ENCODE data around the gene ABCA2.

ABCA2 gene

DNA sequence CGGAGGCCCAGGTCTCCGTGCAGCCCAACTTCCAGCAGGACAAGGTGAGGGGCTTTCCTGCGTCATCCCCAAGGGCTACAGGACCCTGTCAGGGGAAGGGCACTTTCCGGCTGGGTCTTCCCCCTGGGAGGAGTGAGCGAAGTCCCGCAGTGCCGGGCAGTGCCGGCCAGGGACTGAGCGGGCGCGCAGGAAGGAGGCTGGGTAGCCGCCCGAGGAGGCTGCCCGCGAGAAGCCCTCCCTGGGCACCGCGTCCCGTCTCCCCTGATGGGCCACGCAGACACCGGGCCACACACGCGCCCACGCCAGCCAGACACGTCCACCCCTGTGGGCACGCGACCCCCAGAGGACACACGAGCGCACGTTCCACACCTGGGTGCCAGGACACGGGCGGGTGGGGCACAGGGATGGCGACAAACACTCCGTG, 50.4 kb downstream of the ABCA2 start:
- H3K27ac ChIP-seq (ENCODE audit: low read depth, low read length) = no peak overlapping the region
- no peaks in the 10 kb centered on the region for H3K79me2 ChIP-seq (ENCODE audit: control insufficient read depth, insufficient read depth, low read length, poor library complexity)
- H3K4me3 ChIP-seq (ENCODE audit: low read depth, low read length) = peak overlapping the region; percentile 46
- H3K4me2 ChIP-seq (ENCODE audit: low read length) = peak overlapping the region; percentile 58
- peaks cover under 1% of the 10 kb centered on the region for H3K79me1 ChIP-seq (ENCODE audit: low read length)
- H3K4ac ChIP-seq (ENCODE audit: low read depth, low read length) = no peak overlapping the region
- no peak overlapping the region for H3K18ac ChIP-seq (ENCODE audit: low read length)
- H3K9ac ChIP-seq (ENCODE audit: low read length) = no peak overlapping the region
- no peak for DNase-seq
- peaks cover 2% of the 10 kb centered on the region for H3K9me3 ChIP-seq (ENCODE audit: insufficient read depth, low read depth, low read length)
- no peak overlapping the region for H3K14ac ChIP-seq (ENCODE audit: low read length)
- no peak overlapping the region for H4K91ac ChIP-seq (ENCODE audit: low read depth, low read length)
- no peak overlapping the region for H4K12ac ChIP-seq (ENCODE audit: low read depth, low read length)
- no peaks in the 10 kb centered on the region for H3K36me3 ChIP-seq (ENCODE audit: control insufficient read depth in 1 of 2, insufficient read depth in 2 of 2, low read length in 2 of 2)
- H3K23ac ChIP-seq (ENCODE audit: low read length) = no peak overlapping the region
- no CpG with 5 or more reads among the region's 33 CpGs for WGBS (ENCODE audit: extremely low coverage, insufficient coverage, insufficient read length)
- no peak overlapping the region for H2BK12ac ChIP-seq (ENCODE audit: low read length)
- peak overlapping the region; percentile 21 for H4K8ac ChIP-seq (ENCODE audit: low read depth, low read length)
- no peak overlapping the region for H2BK5ac ChIP-seq (ENCODE audit: low read depth, low read length, poor library complexity)
- H2AFZ ChIP-seq (ENCODE audit: insufficient read depth, low read length, poor library complexity) = no peak overlapping the region
- no peak overlapping the region for H2BK120ac ChIP-seq (ENCODE audit: insufficient read depth, low read length, poor library complexity)
- no peaks in the 10 kb centered on the region for H3K27me3 ChIP-seq (ENCODE audit: insufficient read depth, low read length)
- no peak overlapping the region for H2AK5ac ChIP-seq (ENCODE audit: low read length)
- peaks cover 0 to 2% of the 10 kb centered on the region in 2 experiments for H3K4me1 ChIP-seq (ENCODE audit: control insufficient read depth in 1 of 2, insufficient read depth in 2 of 2, low read length in 2 of 2)

DNA sequence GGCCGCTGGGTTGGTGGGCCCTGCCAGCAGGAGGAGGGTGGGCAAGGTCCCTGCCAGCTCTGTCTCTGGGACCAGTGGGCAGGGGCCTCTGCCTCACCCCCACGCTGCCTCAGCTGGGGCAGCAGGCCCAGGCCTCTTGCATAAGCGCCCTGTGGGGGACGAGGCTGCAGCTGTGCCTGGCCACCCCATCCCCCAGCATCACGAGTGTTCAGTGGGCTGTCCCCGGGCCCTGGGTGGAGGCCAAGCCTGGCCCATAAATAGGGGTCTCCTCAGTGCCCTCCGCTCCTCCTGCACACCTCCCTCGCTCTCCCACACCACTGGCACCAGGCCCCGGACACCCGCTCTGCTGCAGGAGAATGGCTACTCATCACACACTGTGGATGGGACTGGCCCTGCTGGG, 50.8 kb downstream of the ABCA2 start, which contains the start of gene PTGDS:
PTGDS (plus strand) TSS at position 282 of the 400 bp plus-strand sequence; CDS start at position 357, 75 bp downstream.
- no peaks in the 10 kb centered on the region for H3K36me3 ChIP-seq (ENCODE audit: control insufficient read depth in 1 of 2, insufficient read depth in 2 of 2, low read length in 2 of 2)

DNA sequence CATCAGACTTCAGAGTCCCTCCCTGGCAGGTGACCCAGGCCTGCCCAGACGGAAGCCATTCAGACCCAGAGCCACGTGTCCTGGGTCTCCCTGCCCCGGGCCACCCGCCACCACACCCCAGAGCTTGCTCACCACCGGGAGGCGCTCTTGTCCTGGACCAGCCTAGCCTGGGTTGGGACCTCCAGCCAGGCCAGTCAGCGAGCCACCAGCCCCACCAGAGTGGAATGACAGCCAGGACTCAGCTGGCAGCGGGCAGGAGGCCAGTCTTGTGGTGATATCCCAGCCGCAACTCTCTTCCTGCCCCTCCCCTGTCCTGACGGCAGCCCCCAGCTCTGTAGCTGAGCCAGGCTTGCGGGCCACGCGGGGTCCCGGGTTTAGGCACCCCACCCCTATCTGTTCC, 52.4 kb downstream of the ABCA2 start:
- Histone ChIP-seq H4K91ac (ENCODE audit: low read depth, low read length) (no peak overlapping the region), H2BK12ac (ENCODE audit: low read length) (no peak overlapping the region), H2BK5ac (ENCODE audit: low read depth, low read length, poor library complexity) (no peak overlapping the region), H4K12ac (ENCODE audit: low read depth, low read length) (no peak overlapping the region), H3K79me2 (ENCODE audit: control insufficient read depth, insufficient read depth, low read length, poor library complexity) (no peaks in the 10 kb centered on the region), H4K8ac (ENCODE audit: low read depth, low read length) (no peak overlapping the region), H3K27ac (ENCODE audit: low read depth, low read length) (no peak overlapping the region), H3K18ac (ENCODE audit: low read length) (no peak overlapping the region), H3K23ac (ENCODE audit: low read length) (no peak overlapping the region), H3K4ac (ENCODE audit: low read depth, low read length) (no peak overlapping the region), H2BK120ac (ENCODE audit: insufficient read depth, low read length, poor library complexity) (no peak overlapping the region), H3K4me3 (ENCODE audit: low read depth, low read length) (no peak overlapping the region), H2AFZ (ENCODE audit: insufficient read depth, low read length, poor library complexity) (no peak overlapping the region), H3K36me3 (ENCODE audit: control insufficient read depth in 1 of 2, insufficient read depth in 2 of 2, low read length in 2 of 2) (no peaks in the 10 kb centered on the region), H3K9me3 (ENCODE audit: insufficient read depth, low read depth, low read length) (peaks cover 2% of the 10 kb centered on the region), H3K79me1 (ENCODE audit: low read length) (peaks cover 9% of the 10 kb centered on the region), H3K4me1 (ENCODE audit: control insufficient read depth in 1 of 2, insufficient read depth in 2 of 2, low read length in 2 of 2) (peaks cover 0 to 2% of the 10 kb centered on the region in 2 experiments), H2AK5ac (ENCODE audit: low read length) (no peak overlapping the region), H3K14ac (ENCODE audit: low read length) (no peak overlapping the region), H3K4me2 (ENCODE audit: low read length) (no peak overlapping the region), H3K9ac (ENCODE audit: low read length) (no peak overlapping the region), H3K27me3 (ENCODE audit: insufficient read depth, low read length) (no peaks in the 10 kb centered on the region)
- DNase-seq = no peak
- WGBS (ENCODE audit: extremely low coverage, insufficient coverage, insufficient read length) = no CpG with 5 or more reads among the region's 14 CpGs

More for the DNA sequence above, 50.8 kb downstream of the ABCA2 start, which contains the start of gene PTGDS:
- H3K27me3 ChIP-seq (ENCODE audit: insufficient read depth, low read length) = no peaks in the 10 kb centered on the region
- H3K23ac ChIP-seq (ENCODE audit: low read length) = no peak within 1 kb of the TSS
- whole genome bisulfite sequencing (ENCODE audit: extremely low coverage, insufficient coverage, insufficient read length) = no CpG with 5 or more reads among the region's 10 CpGs
- H3K4me1 ChIP-seq (ENCODE audit: control insufficient read depth in 1 of 2, insufficient read depth in 2 of 2, low read length in 2 of 2) = peaks cover 0 to 2% of the 10 kb centered on the region in 2 experiments
- H3K79me1 ChIP-seq (ENCODE audit: low read length) = peaks cover 4% of the 10 kb centered on the region
- no peak within 1 kb of the TSS for H3K9ac ChIP-seq (ENCODE audit: low read length)
- no peaks in the 10 kb centered on the region for H3K79me2 ChIP-seq (ENCODE audit: control insufficient read depth, insufficient read depth, low read length, poor library complexity)
- H3K4me2 ChIP-seq (ENCODE audit: low read length) = peak within 1 kb of the TSS; percentile 58
- H3K9me3 ChIP-seq (ENCODE audit: insufficient read depth, low read depth, low read length) = peaks cover 2% of the 10 kb centered on the region
- peak within 1 kb of the TSS; percentile 23 for H2AFZ ChIP-seq (ENCODE audit: insufficient read depth, low read length, poor library complexity)
- H4K12ac ChIP-seq (ENCODE audit: low read depth, low read length) = no peak within 1 kb of the TSS
- H3K4me3 ChIP-seq (ENCODE audit: low read depth, low read length) = peak within 1 kb of the TSS; percentile 46
- H4K91ac ChIP-seq (ENCODE audit: low read depth, low read length) = no peak within 1 kb of the TSS
- no peak within 1 kb of the TSS for H2AK5ac ChIP-seq (ENCODE audit: low read length)
- no peak within 1 kb of the TSS for H3K14ac ChIP-seq (ENCODE audit: low read length)
- H4K8ac ChIP-seq (ENCODE audit: low read depth, low read length) = peak within 1 kb of the TSS; percentile 21
- H3K27ac ChIP-seq (ENCODE audit: low read depth, low read length) = no peak within 1 kb of the TSS
- H2BK120ac ChIP-seq (ENCODE audit: insufficient read depth, low read length, poor library complexity) = no peak within 1 kb of the TSS
- no peak for DNase-seq
- H2BK12ac ChIP-seq (ENCODE audit: low read length) = no peak within 1 kb of the TSS
- no peak within 1 kb of the TSS for H3K18ac ChIP-seq (ENCODE audit: low read length)
- H3K4ac ChIP-seq (ENCODE audit: low read depth, low read length) = no peak within 1 kb of the TSS
- no peak within 1 kb of the TSS for H2BK5ac ChIP-seq (ENCODE audit: low read depth, low read length, poor library complexity)

DNA sequence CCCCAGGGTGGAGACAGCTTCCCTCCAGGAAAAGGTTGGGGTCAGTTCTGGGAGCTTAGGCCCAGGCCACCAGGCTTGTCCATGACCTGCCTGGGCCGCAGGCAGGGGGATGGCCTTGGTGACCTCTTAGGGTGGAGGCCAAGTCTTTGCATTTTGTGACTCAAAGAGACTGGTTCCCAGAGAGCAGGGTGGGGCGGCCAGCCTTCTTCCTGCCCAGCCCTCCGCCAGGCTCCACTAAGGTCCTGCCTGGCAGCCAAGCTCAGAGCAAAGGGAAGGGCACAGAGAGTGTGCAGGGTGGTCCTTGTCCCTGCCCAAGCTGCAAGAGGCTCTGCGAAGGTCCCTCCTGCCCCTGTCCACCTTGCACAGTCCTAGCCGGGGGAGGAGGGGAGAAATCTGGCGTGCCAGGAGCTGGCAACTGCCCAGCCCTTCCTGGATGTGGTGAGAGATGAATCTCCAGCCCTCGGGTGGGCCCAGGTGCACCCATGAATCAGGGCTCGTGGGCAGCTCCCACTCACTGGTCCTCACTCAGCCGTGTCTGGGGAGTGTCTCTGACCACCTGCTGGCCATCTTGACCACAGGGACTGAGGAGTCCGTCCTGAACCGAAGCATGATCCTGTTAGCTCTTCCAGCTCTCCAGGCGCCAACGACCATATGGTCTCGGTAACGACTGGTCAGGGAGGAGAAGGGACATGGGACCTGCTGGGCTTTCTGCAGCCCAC, 53.1 kb downstream of the ABCA2 start:
- peaks cover 9% of the 10 kb centered on the region for H3K79me1 ChIP-seq (ENCODE audit: low read length)
- H4K8ac ChIP-seq (ENCODE audit: low read depth, low read length) = no peak overlapping the region
- no peak overlapping the region for H4K12ac ChIP-seq (ENCODE audit: low read depth, low read length)
- no peak overlapping the region for H2AK5ac ChIP-seq (ENCODE audit: low read length)
- H3K18ac ChIP-seq (ENCODE audit: low read length) = no peak overlapping the region
- DNase-seq = no peak
- H3K27me3 ChIP-seq (ENCODE audit: insufficient read depth, low read length) = no peaks in the 10 kb centered on the region
- H3K4me2 ChIP-seq (ENCODE audit: low read length) = no peak overlapping the region
- no peak overlapping the region for H3K23ac ChIP-seq (ENCODE audit: low read length)
- no peak overlapping the region for H2BK120ac ChIP-seq (ENCODE audit: insufficient read depth, low read length, poor library complexity)
- no peak overlapping the region for H2AFZ ChIP-seq (ENCODE audit: insufficient read depth, low read length, poor library complexity)
- H3K27ac ChIP-seq (ENCODE audit: low read depth, low read length) = no peak overlapping the region
- H2BK5ac ChIP-seq (ENCODE audit: low read depth, low read length, poor library complexity) = no peak overlapping the region
- no peak overlapping the region for H3K9ac ChIP-seq (ENCODE audit: low read length)
- H3K4ac ChIP-seq (ENCODE audit: low read depth, low read length) = no peak overlapping the region
- H3K36me3 ChIP-seq (ENCODE audit: control insufficient read depth in 1 of 2, insufficient read depth in 2 of 2, low read length in 2 of 2) = no peaks in the 10 kb centered on the region
- H3K9me3 ChIP-seq (ENCODE audit: insufficient read depth, low read depth, low read length) = peaks cover 2% of the 10 kb centered on the region
- H3K4me1 ChIP-seq (ENCODE audit: control insufficient read depth in 1 of 2, insufficient read depth in 2 of 2, low read length in 2 of 2) = peaks cover 0 to 2% of the 10 kb centered on the region in 2 experiments
- H3K14ac ChIP-seq (ENCODE audit: low read length) = no peak overlapping the region
- no CpG with 5 or more reads among the region's 15 CpGs for WGBS (ENCODE audit: extremely low coverage, insufficient coverage, insufficient read length)
- H3K4me3 ChIP-seq (ENCODE audit: low read depth, low read length) = no peak overlapping the region
- H3K79me2 ChIP-seq (ENCODE audit: control insufficient read depth, insufficient read depth, low read length, poor library complexity) = no peaks in the 10 kb centered on the region
- H4K91ac ChIP-seq (ENCODE audit: low read depth, low read length) = no peak overlapping the region
- no peak overlapping the region for H2BK12ac ChIP-seq (ENCODE audit: low read length)
